NT2/D1 (cell line): ENCODE data around the gene BPIFA3.

ENCODE experiments used
- SUZ12 ChIP-seq: IDR thresholded peaks from 2 replicates; pipeline ENCODE4 v1.6.1; 2011; ENCODE audit not compliant: insufficient read length, insufficient read depth; ENCODE audit errors: extremely low read depth
- YY1 ChIP-seq: IDR thresholded peaks from 2 replicates; pipeline ENCODE4 v1.6.1; 2011; ENCODE audit not compliant: insufficient read length, insufficient read depth
- ZNF274 ChIP-seq: IDR thresholded peaks from 2 replicates; pipeline ENCODE4 v1.6.1; 2011; ENCODE audit warnings: mild to moderate bottlenecking, low read depth, low read length

- TF ChIP-seq ZNF274, result no peak; the same call in 1 of the 2 replicates
- no peak for TF ChIP-seq YY1
- no peak for TF ChIP-seq SUZ12
These were observed 47.9 kb upstream of the BPIFA3 start for GRCh38 chr20:33169176-33169794.
